ENCODE results near the gene PDE6G. TPM values are rescaled to one million over a fixed set of nuclear protein-coding genes. Genes with fewer than 3 reads are reported as not detected.

Gene PDE6G
- total RNA-seq, 4 donors from 2014 or later, result 0.53 TPM; not detected in 3

- no peaks in the 10 kb centered on the region for H3K27me3 ChIP-seq
- peaks cover 3% of the 10 kb centered on the region for H3K4me1 ChIP-seq
- TF ChIP-seq POLR2A (IDR thresholded peaks at IDR 0.05), result no peak
- peak; percentile 60 to 80 for TF ChIP-seq CTCF (IDR thresholded peaks at IDR 0.05)
- TF ChIP-seq POLR2AphosphoS5 (IDR thresholded peaks at IDR 0.05), result no peak
- TF ChIP-seq EP300 (IDR thresholded peaks at IDR 0.05), result no peak
- 38% methylated on average over 9 of the region's 9 CpGs for WGBS
- peaks cover 76% of the 10 kb centered on the region for H3K36me3 ChIP-seq
- H3K4me3 ChIP-seq, result no peak overlapping the region
- no peak overlapping the region for H3K27ac ChIP-seq
- H3K9me3 ChIP-seq, result no peaks in the 10 kb centered on the region
- no peak for DNase-seq (ENCODE audit: low spot score in 2 of 2)
These were observed 54.7 kb downstream of the PDE6G start for GRCh38 chr17:81601525-81602120.

Other genes starting within 250 kb of the PDE6G start
- gene ACTG1, start 143.7 kb downstream of the PDE6G start, total RNA-seq, result 1,000 to 10,000 TPM; 2,659 to 6,485 (median 4,163) TPM
- gene FSCN2, start 128.2 kb downstream of the PDE6G start, total RNA-seq, result 1 to 10 TPM in 3 of 4 donors, under 1 TPM in 1; 0.52 to 4.7 (median 3.3) TPM
- 10 to 100 TPM; 33.0 to 44.2 (median 37.7) TPM for gene FAAP100, start 104.2 kb downstream of the PDE6G start, total RNA-seq
- 100 to 1,000 TPM in 1 of 4 donors, 10 to 100 TPM in 3; 77.1 to 115 (median 91.7) TPM for gene NPLOC4, start 19.4 kb downstream of the PDE6G start, total RNA-seq
- 1 to 10 TPM in 3 of 4 donors, under 1 TPM in 1; 0.99 to 9.2 (median 2.5) TPM for gene TSPAN10, start 19.3 kb downstream of the PDE6G start, total RNA-seq
- 10 to 100 TPM; 39.6 to 68.1 (median 47.6) TPM for gene OXLD1, start 10.1 kb upstream of the PDE6G start, total RNA-seq
- 10 to 100 TPM; 14.9 to 29.8 (median 24.5) TPM for gene CCDC137, start 10.2 kb upstream of the PDE6G start, total RNA-seq
- 10 to 100 TPM; 20.2 to 39.4 (median 36.2) TPM for gene ARL16, start 27.3 kb upstream of the PDE6G start, total RNA-seq
- 100 to 1,000 TPM in 3 of 4 donors, 10 to 100 TPM in 1; 91.0 to 181 (median 107) TPM for gene HGS, start 27.5 kb upstream of the PDE6G start, total RNA-seq
- gene MRPL12, start 46.8 kb upstream of the PDE6G start, total RNA-seq, result 10 to 100 TPM; 27.6 to 65.7 (median 52.1) TPM
- 10 to 100 TPM; 14.1 to 32.0 (median 16.9) TPM for gene SLC25A10, start 55.7 kb upstream of the PDE6G start, total RNA-seq
- 1 to 10 TPM in 2 of 4 donors, under 1 TPM in 2; 0.52 to 3.8 (median 1.3) TPM for gene GCGR, start 147.6 kb upstream of the PDE6G start, total RNA-seq
- gene MCRIP1, start 176.7 kb upstream of the PDE6G start, total RNA-seq, result 10 to 100 TPM; 20.3 to 29.3 (median 27.4) TPM
- gene PPP1R27, start 178.5 kb upstream of the PDE6G start, total RNA-seq, result 1 to 10 TPM in 1 of 4 donors, not detected in 3; 1.3 TPM
- 1,000 to 10,000 TPM in 1 of 4 donors, 100 to 1,000 TPM in 3; 521 to 1,041 (median 898) TPM for gene P4HB, start 204.0 kb upstream of the PDE6G start, total RNA-seq
- 100 to 1,000 TPM; 157 to 202 (median 180) TPM for gene ARHGDIA, start 214.8 kb upstream of the PDE6G start, total RNA-seq
- gene ALYREF, start 235.0 kb upstream of the PDE6G start, total RNA-seq, result 100 to 1,000 TPM in 2 of 4 donors, 10 to 100 TPM in 2; 43.0 to 110 (median 96.3) TPM
- 100 to 1,000 TPM in 3 of 4 donors, 10 to 100 TPM in 1; 73.7 to 135 (median 121) TPM for gene ANAPC11, start 235.2 kb upstream of the PDE6G start, total RNA-seq
- gene NPB, start 245.7 kb upstream of the PDE6G start, total RNA-seq, result under 1 TPM in 1 of 4 donors, not detected in 3; 0.40 TPM

Measured in suprapubic skin (tissue), 4 donors.